DND-41 (cell line): Measurements from ENCODE around the gene CD164L2.

Experiments
- EZH2 ChIP-seq: IDR thresholded peaks from 3 replicates; pipeline ENCODE4 v1.6.1; 2012; ENCODE audit warnings: borderline replicate concordance, low read depth, mild to moderate bottlenecking, moderate library complexity, low read length, inconsistent platforms; ENCODE audit not compliant: severe bottlenecking
- TF ChIP-seq, protein P1 (sequence below): IDR thresholded peaks from 2 replicates; pipeline ENCODE4 v1.5.1; 2012; ENCODE audit warnings: borderline replicate concordance, low read length, moderate library complexity, mild to moderate bottlenecking; ENCODE audit not compliant: poor library complexity, severe bottlenecking; ENCODE audit errors: extremely low read depth

- TF ChIP-seq, protein P1, sequence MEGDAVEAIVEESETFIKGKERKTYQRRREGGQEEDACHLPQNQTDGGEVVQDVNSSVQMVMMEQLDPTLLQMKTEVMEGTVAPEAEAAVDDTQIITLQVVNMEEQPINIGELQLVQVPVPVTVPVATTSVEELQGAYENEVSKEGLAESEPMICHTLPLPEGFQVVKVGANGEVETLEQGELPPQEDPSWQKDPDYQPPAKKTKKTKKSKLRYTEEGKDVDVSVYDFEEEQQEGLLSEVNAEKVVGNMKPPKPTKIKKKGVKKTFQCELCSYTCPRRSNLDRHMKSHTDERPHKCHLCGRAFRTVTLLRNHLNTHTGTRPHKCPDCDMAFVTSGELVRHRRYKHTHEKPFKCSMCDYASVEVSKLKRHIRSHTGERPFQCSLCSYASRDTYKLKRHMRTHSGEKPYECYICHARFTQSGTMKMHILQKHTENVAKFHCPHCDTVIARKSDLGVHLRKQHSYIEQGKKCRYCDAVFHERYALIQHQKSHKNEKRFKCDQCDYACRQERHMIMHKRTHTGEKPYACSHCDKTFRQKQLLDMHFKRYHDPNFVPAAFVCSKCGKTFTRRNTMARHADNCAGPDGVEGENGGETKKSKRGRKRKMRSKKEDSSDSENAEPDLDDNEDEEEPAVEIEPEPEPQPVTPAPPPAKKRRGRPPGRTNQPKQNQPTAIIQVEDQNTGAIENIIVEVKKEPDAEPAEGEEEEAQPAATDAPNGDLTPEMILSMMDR: no peak
- no peak for TF ChIP-seq EZH2
These were observed 14.0 kb upstream of the CD164L2 start for GRCh38 chr1:27397110-27397509.
